T-cell (primary cell): Measurements from ENCODE around the gene AKAP13. TPM values are rescaled to one million over a fixed set of nuclear protein-coding genes. Genes with fewer than 3 reads are reported as not detected.

Source experiments
- ATAC-seq, 4 experiments: fragments of 200-7000 bp in 3 of 4; fragments of 150-1000 bp in 1 of 4; cut with Tn5 transposase; replicated peaks in 1 of 4; 1 replicate in 3 of 4; 2 replicates in 1 of 4; pipeline ENCODE4 v1.10.0; 2021; ENCODE audit warnings: moderate library complexity in 3 of 4, mild to moderate bottlenecking in 2 of 4, moderate number of reproducible peaks in 1 of 4
- CTCF ChIA-PET, 2 donors: fragments of 300-600 bp; sonication (Branson Sonifier 250); formaldehyde crosslinking; loops; one replicate each; lab custom pipeline; 2022; ENCODE audit warnings: antibody characterized with exemption in 2 of 2; lab: Charles Lee
- POLR2A ChIA-PET, 2 donors: fragments of 300-600 bp; sonication (Branson Sonifier 250); formaldehyde crosslinking; loops; one replicate each; lab custom pipeline; 2022; ENCODE audit warnings: antibody characterized with exemption in 2 of 2; lab: Charles Lee
- DNase-seq, 35 experiments: peaks; one replicate each; pipeline versions ENCODE4 v3.0.0 to v3.0.0-alpha.2; 2013 to 2023
- H3K27ac ChIP-seq: one replicate; pipeline ENCODE4 v1.5.1; 2013; ENCODE audit warnings: low read length
- H3K27me3 ChIP-seq, 2 experiments: replicated peaks in 1 of 2; 1 replicate in 1 of 2; 2 replicates in 1 of 2; pipeline versions ENCODE4 v1.6.1 to v1.7.0; 2013; ENCODE audit warnings: low read length in 1 of 2, mixed read lengths in 1 of 2; ENCODE audit not compliant: control insufficient read depth in 2 of 2, insufficient read depth in 2 of 2; ENCODE audit errors: extremely low read depth in 1 of 2
- H3K36me3 ChIP-seq, 2 donors: 1 replicate in 1 of 2; 2 replicates in 1 of 2; pipeline versions ENCODE4 v1.6.1 to v1.7.0; 2013; ENCODE audit warnings: low read length in 1 of 2; ENCODE audit not compliant: control insufficient read depth in 2 of 2, insufficient read depth in 1 of 2; ENCODE audit errors: extremely low read depth in 1 of 2
- H3K4me1 ChIP-seq, 2 experiments: 1 replicate in 1 of 2; 2 replicates in 1 of 2; pipeline versions ENCODE4 v1.6.1 to v1.7.0; 2013; ENCODE audit warnings: low read length in 2 of 2, mixed read lengths in 1 of 2; ENCODE audit not compliant: insufficient read depth in 2 of 2, control insufficient read depth in 1 of 2; ENCODE audit errors: extremely low read depth in 1 of 2
- H3K4me3 ChIP-seq, 2 donors: 1 replicate in 1 of 2; 2 replicates in 1 of 2; pipeline versions ENCODE4 v1.5.1 to v1.7.0; 2013; ENCODE audit warnings: mild to moderate bottlenecking in 2 of 2, low read length in 1 of 2, moderate library complexity in 1 of 2; ENCODE audit not compliant: control insufficient read depth in 1 of 2; ENCODE audit errors: extremely low read depth in 1 of 2
- H3K9me3 ChIP-seq: 2 replicates; pipeline ENCODE4 v1.7.0; 2013
- H3K27ac Mint-ChIP-seq, 2 donors: one replicate each; pipeline ENCODE4 v1.8.0; 2020 to 2021; ENCODE audit warnings: mild to moderate bottlenecking in 2 of 2, mixed read lengths in 2 of 2
- H3K27me3 Mint-ChIP-seq, 2 donors: one replicate each; pipeline ENCODE4 v1.8.0; 2021 to 2022; ENCODE audit warnings: mixed read lengths in 2 of 2
- H3K36me3 Mint-ChIP-seq: one replicate; pipeline ENCODE4 v1.8.0; 2021; ENCODE audit warnings: mixed read lengths
- H3K4me1 Mint-ChIP-seq, 3 donors: one replicate each; pipeline ENCODE4 v1.8.0; 2020 to 2022; ENCODE audit warnings: mixed read lengths in 3 of 3, mild to moderate bottlenecking in 1 of 3
- H3K4me3 Mint-ChIP-seq, 3 donors: one replicate each; pipeline ENCODE4 v1.8.0; 2020 to 2022; ENCODE audit warnings: mild to moderate bottlenecking in 3 of 3, mixed read lengths in 3 of 3, moderate library complexity in 3 of 3
- H3K9me3 Mint-ChIP-seq, 3 donors: one replicate each; pipeline ENCODE4 v1.8.0; 2020 to 2022; ENCODE audit warnings: mixed read lengths in 3 of 3
- WGBS: methylation state at CpG from one replicate; pipeline ENCODE4 v1.1.5; 2013; ENCODE audit warnings: missing lambda C conversion rate; ENCODE audit not compliant: insufficient coverage; 5-methylcytosine and 5-hydroxymethylcytosine counted together
- total RNA-seq, 35 experiments: library from RNA in 6 of 35; stranded (reverse) in 6 of 35; fragments of 120-200 nt in 1 of 35; gene quantifications; one replicate each; pipeline versions ENCODE4 v1.2.1 to v1.2.4 and lab custom pipeline; 2013 to 2026

AKAP13 gene
- total RNA-seq, 5 donors from 2014 or later (not counting 1 experiment from before 2014, with no cell fraction given) = 232 to 391 (median 281) TPM

DNA sequence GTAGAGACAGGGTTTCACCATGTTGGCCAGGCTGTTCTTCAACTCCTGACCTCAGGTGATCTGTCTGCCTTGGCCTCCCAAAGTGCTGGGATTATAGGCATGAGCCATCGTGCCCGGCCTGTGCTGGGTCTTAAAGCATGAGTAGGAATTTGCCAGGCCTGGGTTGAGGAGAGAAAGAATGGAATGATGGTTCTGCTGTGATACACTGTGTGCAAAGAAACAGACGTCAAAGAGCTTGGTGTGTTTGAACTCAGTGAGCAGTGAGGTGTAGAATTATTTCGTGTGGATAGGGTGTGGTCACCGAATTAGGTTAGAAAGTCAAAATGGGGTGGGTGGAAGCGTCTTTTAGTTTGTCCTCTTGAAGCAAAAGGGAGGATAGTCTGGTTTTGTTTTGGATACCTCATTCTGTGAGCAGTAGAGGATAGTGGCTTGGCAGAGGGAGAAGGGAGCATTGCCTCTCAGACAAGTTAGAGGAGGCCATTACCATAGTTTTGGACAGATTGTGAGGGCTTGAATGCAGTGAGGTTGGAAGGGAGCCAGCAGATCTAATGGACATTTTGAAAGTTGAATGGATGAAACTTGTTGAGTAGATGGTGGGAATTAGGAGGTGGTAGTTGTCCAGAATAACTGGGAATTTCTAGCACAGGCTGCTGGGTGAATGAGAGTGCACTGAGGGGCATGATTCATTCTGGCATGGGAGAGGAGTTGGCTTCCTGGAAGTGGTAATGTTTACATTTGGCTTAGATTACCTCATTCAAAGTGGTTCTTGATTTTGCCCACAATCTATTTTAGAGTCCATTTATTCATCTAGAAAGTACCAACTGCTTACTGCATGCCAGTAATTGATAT lies 27.2 kb downstream of the AKAP13 start:
- ChIA-PET POLR2A (interaction anchor here in 1 of 2 donors (0.6 kb wide), 1 partner anchor 68 kb away, joined by 3 read pairs; no protein-coding TSS in a partner anchor), CTCF (no interaction called here)
- Histone ChIP-seq H3K27ac (peak overlapping the region; percentile 52), H3K9me3 (no peaks in the 10 kb centered on the region), H3K4me1 (peaks cover 16 to 20% of the 10 kb centered on the region in 2 experiments), H3K4me3 (no peak overlapping the region), H3K27me3 (no peaks in the 10 kb centered on the region), H3K36me3 (no peaks in the 10 kb centered on the region)
- 78% methylated on average over 6 of the region's 6 CpGs for WGBS
- peaks cover 8% of the 10 kb centered on the region for H3K36me3 Mint-ChIP-seq
- H3K9me3 Mint-ChIP-seq = no peaks in the 10 kb centered on the region
- H3K4me1 Mint-ChIP-seq = peaks cover 76 to 84% (median 84%) of the 10 kb centered on the region in 3 donors
- peak overlapping the region; percentile 84 to 85 for H3K27ac Mint-ChIP-seq
- peak; percentile 80 to 85 (median 84) for ATAC-seq
- peak overlapping the region; percentile 5 to 43 (median 14) for H3K4me3 Mint-ChIP-seq
- no peaks in the 10 kb centered on the region for H3K27me3 Mint-ChIP-seq
- peak in 6 of 35 experiments; percentile 2 to 47 (median 8) for DNase-seq

DNA sequence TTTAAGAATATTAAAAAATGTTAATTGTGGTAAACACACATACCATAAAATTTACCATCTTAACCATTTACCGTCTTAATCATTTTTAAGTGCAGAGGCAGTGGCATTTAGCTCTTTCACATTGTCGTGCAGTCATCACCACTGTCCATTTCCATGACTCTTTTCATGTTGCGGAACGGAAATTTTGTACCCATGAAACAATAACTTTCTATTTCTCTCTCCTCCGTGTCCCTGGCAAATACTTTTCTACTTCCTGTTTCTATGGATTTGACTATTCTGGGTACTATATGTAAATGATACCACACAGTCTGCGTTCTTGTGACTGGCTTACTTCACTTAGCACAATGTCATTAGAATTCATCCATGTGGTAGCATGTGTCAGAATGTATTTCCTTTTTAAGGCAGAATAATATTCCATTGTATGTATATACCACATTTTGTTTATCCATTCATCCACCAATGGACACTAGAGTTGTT lies 27.9 kb downstream of the AKAP13 start:
- Mint-ChIP-seq H3K36me3 (peaks cover 8% of the 10 kb centered on the region), H3K27me3 (no peaks in the 10 kb centered on the region), H3K4me1 (peaks cover 78 to 85% (median 84%) of the 10 kb centered on the region in 3 donors), H3K4me3 (peak overlapping the region; percentile 1 to 62 (median 43)), H3K27ac (peak overlapping the region; percentile 75 to 86), H3K9me3 (no peaks in the 10 kb centered on the region)
- ATAC-seq (peak; percentile 17 to 34 (median 31)), DNase-seq (peak in 1 of 35 experiments; percentile 32)
- CTCF ChIA-PET = no interaction called here
- Histone ChIP-seq H3K9me3 (no peaks in the 10 kb centered on the region), H3K4me3 (no peak overlapping the region), H3K4me1 (peaks cover 22 to 25% of the 10 kb centered on the region in 2 experiments), H3K27me3 (no peaks in the 10 kb centered on the region), H3K27ac (peak overlapping the region; percentile 52), H3K36me3 (no peaks in the 10 kb centered on the region)
- WGBS = 20% methylated on average over 1 of the region's 6 CpGs
- POLR2A ChIA-PET = interaction anchor here in 1 of 2 donors (0.6 kb wide), 1 partner anchor 69 kb away, joined by 3 read pairs; no protein-coding TSS in a partner anchor

- Histone ChIP-seq H3K4me3 (no peak overlapping the region), H3K9me3 (no peaks in the 10 kb centered on the region), H3K36me3 (no peaks in the 10 kb centered on the region), H3K27me3 (no peaks in the 10 kb centered on the region), H3K27ac (no peak overlapping the region), H3K4me1 (peaks cover 18 to 19% of the 10 kb centered on the region in 2 experiments)
- DNase-seq (no peak), ATAC-seq (no peak)
- H3K36me3 Mint-ChIP-seq = peaks cover 8% of the 10 kb centered on the region
- peak overlapping the region; percentile 12 to 64 for H3K27ac Mint-ChIP-seq
- WGBS = 40% methylated on average over 1 of the region's 3 CpGs
- H3K4me3 Mint-ChIP-seq = no peak overlapping the region
- POLR2A ChIA-PET = interaction anchor here in 1 of 2 donors (0.6 to 1.1 kb wide), 5 partner anchors 31 to 183 kb away, joined by 3 to 22 read pairs (median 4); partner anchors contain the start of gene AKAP13
- H3K27me3 Mint-ChIP-seq = no peaks in the 10 kb centered on the region
- CTCF ChIA-PET = interaction anchor here (0.9 to 5.2 kb wide), 10 partner anchors 8 to 116 kb away, joined by 3 to 61 read pairs (median 8); partner anchors contain the start of gene AKAP13 (in 1 of the 2)
- H3K9me3 Mint-ChIP-seq = no peaks in the 10 kb centered on the region
- peaks cover 69 to 78% (median 75%) of the 10 kb centered on the region in 3 donors for H3K4me1 Mint-ChIP-seq
Observed at GRCh38 chr15:85412066-85412465, 31.7 kb downstream of the AKAP13 start.

DNA sequence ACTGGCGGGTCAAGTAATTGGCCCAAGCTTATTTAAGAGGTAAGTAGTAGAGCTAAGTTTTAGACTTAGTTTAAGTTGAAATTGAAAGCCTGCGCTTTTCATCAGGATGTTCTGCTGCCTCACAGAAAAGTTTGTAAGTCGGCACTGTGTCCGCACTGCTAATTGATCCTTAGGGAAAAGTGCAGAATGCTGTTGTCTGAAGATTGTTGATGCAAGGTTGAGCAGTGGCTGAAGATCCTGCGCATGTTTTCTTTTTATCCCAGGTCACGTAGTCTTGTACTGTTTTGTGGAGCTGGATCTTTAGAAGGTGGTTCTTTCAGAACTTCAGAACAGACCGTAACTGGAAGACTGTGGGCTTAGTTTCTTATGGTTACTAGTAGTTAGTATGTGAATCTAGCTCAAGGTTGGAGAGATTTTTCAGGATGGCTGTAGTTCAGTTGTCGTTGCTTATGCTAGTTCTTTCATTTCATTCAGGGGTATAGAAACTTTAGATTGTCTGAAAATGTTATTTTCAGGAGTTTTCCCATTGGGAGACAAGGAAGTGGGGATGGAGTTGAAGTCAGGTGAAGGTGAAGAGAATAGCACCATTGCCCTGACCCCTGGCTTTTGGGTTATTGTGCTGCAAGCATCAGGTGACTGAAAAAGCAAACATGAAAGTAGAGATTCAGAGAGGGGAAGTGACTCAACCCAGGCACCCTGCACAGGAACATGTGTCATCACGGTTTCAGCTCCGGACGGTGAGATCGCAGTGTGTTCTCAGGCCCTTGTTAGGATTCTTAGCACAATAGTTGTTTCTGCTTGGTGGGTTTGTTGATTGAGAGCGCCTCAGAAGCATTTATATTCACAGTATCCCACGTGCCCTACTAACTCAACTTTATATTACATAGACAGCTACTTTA lies 32.8 kb downstream of the AKAP13 start:
- no peak overlapping the region for H3K4me3 ChIP-seq
- POLR2A ChIA-PET = interaction anchor here in 1 of 2 donors (1.0 to 1.1 kb wide), 3 partner anchors 18 to 97 kb away, joined by 3 to 10 read pairs (median 3); no protein-coding TSS in a partner anchor
- H3K36me3 ChIP-seq = no peaks in the 10 kb centered on the region
- no peaks in the 10 kb centered on the region for H3K27me3 ChIP-seq
- Mint-ChIP-seq H3K36me3 (peaks cover 8% of the 10 kb centered on the region), H3K27ac (peak overlapping the region; percentile 89 to 92), H3K4me1 (peaks cover 64 to 76% (median 74%) of the 10 kb centered on the region in 3 donors), H3K27me3 (no peaks in the 10 kb centered on the region), H3K9me3 (no peaks in the 10 kb centered on the region), H3K4me3 (peak overlapping the region; percentile 10 to 60 (median 28))
- peaks cover 9 to 13% of the 10 kb centered on the region in 2 experiments for H3K4me1 ChIP-seq
- peak; percentile 30 to 80 (median 56) for DNase-seq
- CTCF ChIA-PET = interaction anchor here (0.6 to 5.2 kb wide), 19 partner anchors 9 to 276 kb away, joined by 3 to 61 read pairs (median 4); partner anchors contain the start of gene AKAP13 (in 1 of the 2)
- WGBS = 72% methylated on average over 7 of the region's 14 CpGs
- peak overlapping the region; percentile 71 for H3K27ac ChIP-seq
- ATAC-seq = peak; percentile 97 to 100 (median 100)
- no peaks in the 10 kb centered on the region for H3K9me3 ChIP-seq

DNA sequence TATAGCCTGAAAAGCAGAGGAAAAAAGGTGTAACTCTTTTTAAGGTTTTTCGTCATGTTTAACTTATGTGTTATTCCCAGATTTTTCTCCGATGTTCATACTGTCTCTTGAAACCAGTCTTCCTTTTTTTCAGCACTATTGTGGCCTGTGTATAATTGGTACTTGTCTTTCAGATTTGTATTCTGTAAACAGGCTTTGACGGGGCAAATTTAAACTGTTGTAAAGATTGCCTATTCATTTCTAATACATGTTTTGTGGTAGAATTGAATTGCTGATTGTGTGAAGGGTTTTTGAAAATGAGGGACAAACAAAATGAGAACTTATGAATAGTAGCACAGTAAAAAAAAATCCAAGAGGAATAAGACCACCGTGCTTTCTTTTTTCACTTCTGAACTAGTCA lies 33.6 kb downstream of the AKAP13 start:
- Mint-ChIP-seq H3K4me3 (peak overlapping the region in 1 of 3 donors; percentile 13), H3K27ac (peak overlapping the region; percentile 83 to 90), H3K36me3 (peaks cover 8% of the 10 kb centered on the region), H3K9me3 (no peaks in the 10 kb centered on the region), H3K27me3 (no peaks in the 10 kb centered on the region), H3K4me1 (peaks cover 65 to 77% (median 75%) of the 10 kb centered on the region in 3 donors)
- H3K9me3 ChIP-seq = no peaks in the 10 kb centered on the region
- no peak overlapping the region for H3K4me3 ChIP-seq
- WGBS = 50% methylated on average over 1 of the region's 4 CpGs
- H3K27me3 ChIP-seq = no peaks in the 10 kb centered on the region
- ATAC-seq (no peak), DNase-seq (no peak)
- ChIA-PET POLR2A (interaction anchor here in 1 of 2 donors (1.0 kb wide), 1 partner anchor 17 kb away, joined by 3 read pairs; no protein-coding TSS in a partner anchor), CTCF (interaction anchor here (0.5 to 5.2 kb wide), 19 partner anchors 9 to 139 kb away, joined by 3 to 61 read pairs (median 5); partner anchors contain the start of gene AKAP13 (in 1 of the 2))
- peaks cover 9 to 12% of the 10 kb centered on the region in 2 experiments for H3K4me1 ChIP-seq
- H3K36me3 ChIP-seq = no peaks in the 10 kb centered on the region
- H3K27ac ChIP-seq = peak overlapping the region; percentile 71
